GM12878 (cell line): Measurements from ENCODE around the gene EPAS1. TPM values are rescaled to one million over a fixed set of nuclear protein-coding genes. Genes with fewer than 3 reads are reported as not detected.

Experiments
- MEF2B ChIP-seq: fragments of 450-650 bp; IDR thresholded peaks from 2 replicates; pipeline ENCODE4 v1.6.1; 2018; ENCODE audit warnings: mild to moderate bottlenecking, moderate library complexity; ENCODE audit not compliant: partially characterized antibody, poor library complexity, severe bottlenecking
- PAX5 ChIP-seq: IDR thresholded peaks from 2 replicates; pipeline ENCODE4 v1.6.1; 2011; ENCODE audit warnings: low read depth, low read length, borderline replicate concordance
- SMC3 ChIP-seq: IDR thresholded peaks from 2 replicates; pipeline ENCODE4 v1.6.1; 2011; ENCODE audit warnings: low read length, improper control_type of control experiment, borderline replicate concordance
- ZNF207 ChIP-seq: fragments of 450-650 bp; IDR thresholded peaks from 2 replicates; pipeline ENCODE4 v1.6.1; 2014; ENCODE audit warnings: antibody characterized with exemption, mild to moderate bottlenecking, borderline replicate concordance
- ZNF687 ChIP-seq: fragments of 450-650 bp; IDR thresholded peaks from 2 replicates; pipeline ENCODE4 v1.6.1; 2017; ENCODE audit warnings: mild to moderate bottlenecking, moderate library complexity
- polyA plus RNA-seq, 11 experiments: library from polyadenylated mRNA; depleted of rRNA in 4 of 11; unstranded in 6 of 11; stranded (reverse) in 5 of 11; fragments of >200 nt; fragmentation: Nextera tagmentation in 4 of 11; fragmentation: Illumina TruSeq in 1 of 11; extraction: Ambion mirVana in 4 of 11; extraction: Trizol in 1 of 11; gene quantifications; 1 replicate in 1 of 11; 2 replicates in 10 of 11; pipeline versions ENCODE4 v1.2.1 to v1.2.3, GENCODE V29; 2011 to 2016; ENCODE audit warnings: inconsistent platforms in 2 of 11, missing spikeins in 2 of 11, low read depth in 1 of 11
- total RNA-seq, 4 experiments: library from RNA; depleted of rRNA in 3 of 4; stranded (reverse); fragments of >200 nt in 3 of 4; fragmentation: Illumina TruSeq in 1 of 4; extraction: Trizol in 1 of 4; gene quantifications; 2 replicates each; pipeline versions ENCODE4 v1.2.1 to v1.2.3, GENCODE V29; 2013 to 2021

EPAS1 gene
- total and polyA plus RNA-seq, 10 of the 15 experiments (the other 5 are each of a cell fraction or from before 2014, with no cell fraction given), result 0.11 to 22.0 (median 1.3) TPM; not detected in 1

GRCh38 chr2:46363535-46364170, 66.4 kb downstream of the EPAS1 start (continued):
- 0 out of 2 replicates have a peak, but pooled peaks have one; percentile 29 for TF ChIP-seq ZNF687
- peak; percentile 51 for TF ChIP-seq MEF2B
- no peak for TF ChIP-seq PAX5
- no peak for TF ChIP-seq ZNF207
- TF ChIP-seq SMC3, result no peak
